Gastrocnemius medialis (tissue), 4 donors: ENCODE measurements around the gene GNMT. TPM values are rescaled to one million over a fixed set of nuclear protein-coding genes. Genes with fewer than 3 reads are reported as not detected.

ENCODE experiments used
- ATAC-seq, 2 donors: fragments of 150-250 bp; one replicate each; pipeline ENCODE4 v1.9.1; 2016
- DNase-seq, 2 donors: peaks; one replicate each; pipeline ENCODE4 v3.0.0-alpha.2; 2019
- H3K27ac ChIP-seq, 4 donors: fragments of 200-600 bp; sonication (generic); 1 replicate in 1 of 4; 2 replicates in 3 of 4; pipeline ENCODE4 v1.5.1; 2016 to 2018; ENCODE audit warnings: mild to moderate bottlenecking in 2 of 4, moderate library complexity in 1 of 4
- H3K27me3 ChIP-seq, 3 donors: fragments of 200-600 bp; sonication (generic) in 2 of 3; 1 replicate in 1 of 3; 2 replicates in 2 of 3; pipeline versions ENCODE4 v1.5.1 to v1.6.0; 2016 to 2019; ENCODE audit warnings: mild to moderate bottlenecking in 1 of 3, moderate library complexity in 1 of 3
- H3K36me3 ChIP-seq, 2 donors: fragments of 200-600 bp; sonication (generic) in 1 of 2; one replicate each; pipeline ENCODE4 v1.5.1; 2017 to 2018
- H3K4me1 ChIP-seq, 2 donors: fragments of 200-600 bp; sonication (generic) in 1 of 2; one replicate each; pipeline ENCODE4 v1.5.1; 2016 to 2017; ENCODE audit warnings: mild to moderate bottlenecking in 2 of 2
- H3K4me3 ChIP-seq, 4 donors: fragments of 200-600 bp; sonication (generic) in 3 of 4; 1 replicate in 1 of 4; 2 replicates in 3 of 4; pipeline ENCODE4 v1.5.1; 2016 to 2019; ENCODE audit warnings: mild to moderate bottlenecking in 2 of 4
- H3K9me3 ChIP-seq, 3 donors: fragments of 200-600 bp; sonication (generic) in 2 of 3; 1 replicate in 1 of 3; 2 replicates in 2 of 3; pipeline ENCODE4 v1.5.1; 2016 to 2019
- POLR2A ChIP-seq, 2 donors: fragments of 450-650 bp; IDR thresholded peaks; one replicate each; pipeline ENCODE4 v1.6.1; 2017; ENCODE audit warnings: antibody characterized with exemption in 2 of 2, mild to moderate bottlenecking in 2 of 2, moderate library complexity in 2 of 2
- in situ Hi-C, 4 donors: fragments of 200-750 bp; cut with MboI; loops; one replicate each; pipeline versions ENCODE4 v1.15.0 to v1.8.0; 2017; ENCODE audit warnings: low sequenced_read_pairs in 4 of 4
- intact Hi-C: fragments of 100-400 bp; cut with DNase I; formaldehyde crosslinking; loops from one replicate; pipeline ENCODE4 v1.15.1; 2023; ENCODE audit warnings: low total_unique reads
- total RNA-seq, 4 donors: library from RNA; depleted of rRNA; stranded (reverse); fragments of >200 nt; gene quantifications; one replicate each; pipeline versions ENCODE4 v1.1.0 to v1.2.3, GENCODE V29; 2016
- TF ChIP-seq, protein P1 (sequence below), 5 experiments: fragments of 450-650 bp in 3 of 5; fragments of 200-600 bp in 2 of 5; sonication (generic) in 2 of 5; IDR thresholded peaks in 4 of 5; conservative IDR thresholded peaks in 1 of 5; 1 replicate in 4 of 5; 2 replicates in 1 of 5; pipeline ENCODE4 v1.5.1; 2016 to 2019; ENCODE audit warnings: antibody characterized with exemption in 5 of 5, mild to moderate bottlenecking in 3 of 5, moderate library complexity in 3 of 5

GNMT gene
- total RNA-seq, 4 donors from 2014 or later: 0.42 to 1.1 (median 0.61) TPM; not detected in 1

GRCh38 chr6:42978839-42979522 lies 18.4 kb downstream of the GNMT start, which contains the start of gene PEX6:
Gene PEX6 (minus strand): TSS chr6:42979181. CDS start chr6:42979150, 31 bp downstream.
- peak; percentile 69 to 86 for DNase-seq
- intact Hi-C loops (loop anchor here (2.0 to 5.0 kb wide), 2 partner anchors 80 to 82 kb away; partner anchors contain the start of genes KLC4 and MRPL2), in situ Hi-C loops (no loop called here)
- H3K27me3 ChIP-seq: no peaks in the 10 kb centered on the region
- peaks cover 25 to 27% of the 10 kb centered on the region in 2 donors for H3K4me1 ChIP-seq
- H3K4me3 ChIP-seq: peak within 1 kb of the TSS; percentile 72 to 97 (median 81)
- peak; percentile 40 to 71 for TF ChIP-seq POLR2A (IDR thresholded peaks at IDR 0.05)
- TF ChIP-seq, protein P1, sequence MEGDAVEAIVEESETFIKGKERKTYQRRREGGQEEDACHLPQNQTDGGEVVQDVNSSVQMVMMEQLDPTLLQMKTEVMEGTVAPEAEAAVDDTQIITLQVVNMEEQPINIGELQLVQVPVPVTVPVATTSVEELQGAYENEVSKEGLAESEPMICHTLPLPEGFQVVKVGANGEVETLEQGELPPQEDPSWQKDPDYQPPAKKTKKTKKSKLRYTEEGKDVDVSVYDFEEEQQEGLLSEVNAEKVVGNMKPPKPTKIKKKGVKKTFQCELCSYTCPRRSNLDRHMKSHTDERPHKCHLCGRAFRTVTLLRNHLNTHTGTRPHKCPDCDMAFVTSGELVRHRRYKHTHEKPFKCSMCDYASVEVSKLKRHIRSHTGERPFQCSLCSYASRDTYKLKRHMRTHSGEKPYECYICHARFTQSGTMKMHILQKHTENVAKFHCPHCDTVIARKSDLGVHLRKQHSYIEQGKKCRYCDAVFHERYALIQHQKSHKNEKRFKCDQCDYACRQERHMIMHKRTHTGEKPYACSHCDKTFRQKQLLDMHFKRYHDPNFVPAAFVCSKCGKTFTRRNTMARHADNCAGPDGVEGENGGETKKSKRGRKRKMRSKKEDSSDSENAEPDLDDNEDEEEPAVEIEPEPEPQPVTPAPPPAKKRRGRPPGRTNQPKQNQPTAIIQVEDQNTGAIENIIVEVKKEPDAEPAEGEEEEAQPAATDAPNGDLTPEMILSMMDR (IDR thresholded peaks at IDR 0.05 in 4 of 5, conservative IDR thresholded peaks at IDR 0.05 in 1 of 5): no peak
- H3K9me3 ChIP-seq: no peaks in the 10 kb centered on the region
- H3K36me3 ChIP-seq: no peaks in the 10 kb centered on the region
- ATAC-seq: peak; percentile 89 to 92
- H3K27ac ChIP-seq: peak within 1 kb of the TSS; percentile 85 to 97 (median 92)

DNA sequence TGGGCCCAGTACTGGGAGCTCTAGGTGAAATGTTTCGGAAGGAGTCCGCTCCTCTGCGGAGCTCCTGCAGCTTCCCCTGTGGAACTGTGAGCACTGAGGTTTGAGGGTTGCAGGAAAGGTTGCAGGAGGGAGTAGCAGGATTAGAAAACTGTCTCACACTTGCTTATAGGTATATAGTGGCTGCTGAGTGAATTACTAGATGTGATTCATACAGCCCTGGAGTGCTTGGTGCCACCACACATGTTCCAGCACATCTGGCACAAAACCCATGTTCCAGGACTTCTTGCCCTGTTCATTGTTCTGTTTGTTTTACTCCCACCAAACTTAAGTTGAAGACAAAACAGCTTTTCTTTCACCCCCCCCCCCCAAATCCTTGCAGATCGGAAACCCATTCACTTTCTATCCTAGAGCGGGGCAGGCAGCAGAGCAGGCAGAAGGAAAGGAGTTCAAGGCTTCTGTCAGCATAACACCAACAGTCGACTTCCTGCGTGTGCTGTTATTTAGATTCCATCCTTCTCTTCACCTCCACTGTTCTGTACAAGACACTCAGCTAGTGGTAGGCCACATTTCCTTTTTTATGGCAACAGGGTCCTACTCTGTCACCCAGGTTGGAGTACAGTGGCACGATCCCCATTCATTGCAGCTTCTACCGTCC lies 19.1 kb downstream of the GNMT start:
- in situ Hi-C loops: no loop called here
- Histone ChIP-seq H3K4me3 (peak overlapping the region; percentile 72 to 97 (median 81)), H3K9me3 (no peaks in the 10 kb centered on the region), H3K27me3 (no peaks in the 10 kb centered on the region), H3K4me1 (peaks cover 25 to 28% of the 10 kb centered on the region in 2 donors), H3K36me3 (no peaks in the 10 kb centered on the region), H3K27ac (peak overlapping the region; percentile 85 to 97 (median 92))
- DNase-seq (no peak), ATAC-seq (no peak)
- TF ChIP-seq, protein P1 (IDR thresholded peaks at IDR 0.05 in 4 of 5, conservative IDR thresholded peaks at IDR 0.05 in 1 of 5): no peak
- no peak for TF ChIP-seq POLR2A (IDR thresholded peaks at IDR 0.05)
- intact Hi-C loops: loop anchor here (2.0 to 5.0 kb wide), 2 partner anchors 79 to 82 kb away; partner anchors contain the start of genes KLC4 and MRPL2

DNA sequence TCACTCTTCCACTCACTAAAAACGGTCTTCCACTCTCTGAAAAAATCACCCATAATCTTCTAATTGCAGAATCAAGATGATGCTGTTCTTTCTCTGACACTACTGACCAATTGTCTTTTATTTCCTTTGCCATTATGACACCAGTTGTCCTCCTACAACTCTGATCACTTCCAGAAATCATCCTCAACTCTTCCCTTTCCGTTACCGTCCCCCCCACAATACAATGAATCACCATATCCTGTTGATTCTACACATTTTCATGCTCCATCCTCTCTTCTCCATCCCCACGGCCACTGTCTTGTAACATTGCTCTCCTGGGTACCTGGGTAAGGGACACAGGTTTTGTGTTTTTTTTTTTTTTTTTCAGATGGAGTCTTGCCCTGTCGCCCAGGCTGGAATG lies 21.3 kb downstream of the GNMT start:
- peaks cover 41 to 47% of the 10 kb centered on the region in 2 donors for H3K4me1 ChIP-seq
- DNase-seq: no peak

DNA sequence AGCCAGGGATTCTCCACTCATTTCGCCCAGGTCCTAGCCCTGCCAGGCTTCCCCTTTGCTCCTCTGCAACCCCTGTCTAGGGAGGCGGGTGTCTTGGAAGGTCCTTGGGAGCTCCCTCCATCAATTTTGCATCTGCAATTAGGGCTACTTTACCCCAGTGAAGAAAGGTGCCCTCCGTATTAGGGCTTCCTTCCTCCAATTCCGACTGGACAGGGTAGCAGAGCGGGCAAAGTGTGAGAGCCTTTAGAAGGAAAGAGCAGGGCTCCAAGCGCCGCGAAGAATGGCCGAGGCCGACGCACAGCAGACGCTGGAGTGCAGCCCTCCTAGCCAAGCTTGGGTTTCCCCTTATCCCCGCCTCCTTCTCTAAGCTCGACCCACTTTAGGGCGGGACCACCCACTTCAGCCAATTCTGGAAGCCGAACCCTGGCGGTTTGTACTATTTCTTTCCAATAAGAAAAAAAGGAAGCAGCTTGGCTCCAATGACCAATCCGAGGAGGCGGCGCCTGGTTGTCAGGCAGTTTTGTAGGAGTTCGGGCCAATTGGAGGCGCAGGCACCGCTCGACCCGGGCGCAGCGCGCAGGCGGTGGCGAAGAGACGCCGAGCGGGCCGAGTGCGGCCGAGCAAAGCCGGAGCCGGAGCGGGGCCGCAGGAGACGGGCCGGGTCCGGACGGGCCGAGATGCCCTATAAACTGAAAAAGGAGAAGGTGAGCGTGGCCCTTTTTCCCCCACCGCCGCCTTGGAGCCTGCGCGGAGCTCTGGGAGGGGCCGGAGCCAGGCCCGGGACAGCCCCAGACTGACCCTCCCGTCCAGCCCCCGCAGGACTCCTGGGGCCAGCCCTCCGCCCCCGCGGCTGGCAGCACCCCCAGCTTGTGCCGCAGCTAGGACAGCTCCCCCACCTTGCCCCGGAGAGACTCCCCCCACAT lies 23.7 kb downstream of the GNMT start, which contains the start of gene PPP2R5D:
TSS of gene PPP2R5D (plus strand) at position 570 of the 923 bp plus-strand sequence. CDS start at position 678, 108 bp downstream.
- H3K4me3 ChIP-seq: peak within 1 kb of the TSS; percentile 83 to 89 (median 86)
- DNase-seq (peak; percentile 98 to 99), ATAC-seq (peak; percentile 98 to 100)
- peaks cover 0 to 4% of the 10 kb centered on the region in 2 donors for H3K36me3 ChIP-seq
- TF ChIP-seq, protein P1 (IDR thresholded peaks at IDR 0.05 in 4 of 5, conservative IDR thresholded peaks at IDR 0.05 in 1 of 5): peak in 1 of 5 experiments; percentile 8
- peak; percentile 72 to 80 for TF ChIP-seq POLR2A (IDR thresholded peaks at IDR 0.05)
- H3K27me3 ChIP-seq: no peaks in the 10 kb centered on the region
- peaks cover 39 to 49% of the 10 kb centered on the region in 2 donors for H3K4me1 ChIP-seq
- intact Hi-C loops: loop anchor here (2.0 kb wide), 3 partner anchors 29 to 71 kb away; partner anchors contain the start of genes CNPY3 and MEA1
- in situ Hi-C loops: no loop called here
- no peaks in the 10 kb centered on the region for H3K9me3 ChIP-seq
- peak within 1 kb of the TSS; percentile 85 to 95 (median 90) for H3K27ac ChIP-seq

More for the DNA sequence above, 21.3 kb downstream of the GNMT start:
- in situ Hi-C loops (no loop called here), intact Hi-C loops (no loop called here)
- TF ChIP-seq, protein P1 (IDR thresholded peaks at IDR 0.05 in 4 of 5, conservative IDR thresholded peaks at IDR 0.05 in 1 of 5): no peak
- TF ChIP-seq POLR2A (IDR thresholded peaks at IDR 0.05): no peak
- Histone ChIP-seq H3K4me3 (no peak overlapping the region), H3K36me3 (no peaks in the 10 kb centered on the region), H3K27me3 (no peaks in the 10 kb centered on the region), H3K9me3 (no peaks in the 10 kb centered on the region), H3K27ac (no peak overlapping the region)
- ATAC-seq: no peak
